HG03097 (cell line): Measurements from ENCODE around the gene DIP2C.
"Not testable (repeated sequence)": the region's sequence is repeated elsewhere in the genome, so short reads cannot be mapped to it uniquely, and the experiment has no call there.

Experiments
- ATAC-seq: cut with Tn5 transposase; IDR thresholded peaks from one replicate; pipeline ENCODE4 v1.9.1; 2021; ENCODE audit not compliant: unreplicated experiment, low FRiP score

Gene DIP2C

DNA sequence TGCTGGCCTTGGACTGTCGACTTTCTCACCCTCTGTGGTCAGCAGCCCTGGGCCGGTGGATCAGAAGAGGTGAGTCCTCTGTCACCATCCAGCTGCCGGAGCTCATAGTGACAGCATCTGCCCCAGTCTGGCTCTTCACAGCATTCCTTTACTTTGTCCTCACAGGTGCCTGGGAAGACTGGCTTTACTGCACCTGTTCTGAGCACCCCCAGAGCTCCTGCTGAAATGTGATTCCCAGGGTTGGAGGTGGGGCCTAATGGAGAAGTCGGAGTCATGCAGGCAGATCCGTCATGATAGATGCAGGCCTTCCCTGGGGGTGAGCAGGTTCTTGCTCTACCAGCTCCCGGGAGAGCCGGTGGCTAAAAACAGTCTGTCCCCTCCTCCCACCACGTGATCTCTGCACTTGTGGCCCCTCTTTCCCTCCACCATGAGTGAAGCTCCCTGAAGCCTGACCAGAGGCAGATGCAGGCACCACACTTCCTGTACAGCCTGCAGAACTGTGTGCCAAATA lies 382.7 kb downstream of the DIP2C start:
- ATAC-seq: no peak

DNA sequence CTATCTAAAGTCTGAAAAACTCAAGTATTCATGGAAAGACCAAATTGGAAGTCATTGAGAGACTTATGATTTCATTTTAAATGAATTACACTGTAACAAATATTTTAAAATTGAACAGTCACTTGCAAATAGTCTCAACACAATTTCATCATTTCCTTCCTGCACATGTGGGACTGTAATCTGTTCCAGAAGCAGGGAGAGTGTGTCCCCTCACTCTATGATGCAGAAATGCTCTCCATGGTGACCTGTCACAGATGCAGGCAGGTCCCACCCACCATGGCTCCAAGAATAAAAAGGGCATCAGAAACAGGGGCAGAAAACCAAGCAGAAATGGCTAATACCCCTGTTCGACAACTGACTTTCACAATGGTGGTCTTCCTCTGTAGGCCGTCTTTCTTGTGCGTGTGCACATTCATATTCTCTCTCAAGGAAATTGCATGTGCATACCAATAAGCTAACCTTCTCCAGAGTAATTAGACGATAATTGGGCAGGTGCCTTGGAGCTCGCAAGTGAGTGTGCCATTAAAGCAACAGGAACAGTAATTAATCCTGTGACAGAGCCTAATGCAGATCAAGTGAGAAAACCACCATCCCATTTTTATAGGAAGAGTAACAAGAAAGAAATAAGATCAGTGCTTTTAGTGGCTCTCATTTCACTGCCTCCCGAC lies 383.3 kb downstream of the DIP2C start:
- ATAC-seq: no peak

- ATAC-seq: no peak
Observed at GRCh38 chr10:305034-305433, 384.4 kb downstream of the DIP2C start.

- ATAC-seq: no peak
Observed at GRCh38 chr10:301536-301935, 387.9 kb downstream of the DIP2C start.

GRCh38 chr10:300580-300979 lies 388.9 kb downstream of the DIP2C start:
- ATAC-seq: not testable (repeated sequence)

DNA sequence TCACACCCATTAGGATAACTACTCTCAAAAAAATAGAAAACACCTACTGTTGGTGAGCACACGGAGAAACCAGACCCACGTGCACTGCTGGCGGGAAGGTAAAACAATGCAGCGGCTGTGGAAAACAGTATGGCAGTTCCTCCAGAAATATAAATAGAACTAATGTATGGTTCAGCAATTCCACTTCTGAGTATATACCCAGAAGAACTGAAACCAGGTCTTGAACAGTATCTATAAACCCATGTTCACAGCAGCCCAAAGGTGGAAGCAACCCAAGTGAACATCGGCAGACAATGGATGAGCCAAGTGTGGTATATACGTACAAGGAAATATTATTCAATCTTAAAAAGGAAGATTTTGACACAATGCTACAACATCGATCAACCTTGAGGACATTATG lies 389.5 kb downstream of the DIP2C start:
- ATAC-seq: no peak

GRCh38 chr10:299512-299911 lies 390.0 kb downstream of the DIP2C start:
- no peak for ATAC-seq

DNA sequence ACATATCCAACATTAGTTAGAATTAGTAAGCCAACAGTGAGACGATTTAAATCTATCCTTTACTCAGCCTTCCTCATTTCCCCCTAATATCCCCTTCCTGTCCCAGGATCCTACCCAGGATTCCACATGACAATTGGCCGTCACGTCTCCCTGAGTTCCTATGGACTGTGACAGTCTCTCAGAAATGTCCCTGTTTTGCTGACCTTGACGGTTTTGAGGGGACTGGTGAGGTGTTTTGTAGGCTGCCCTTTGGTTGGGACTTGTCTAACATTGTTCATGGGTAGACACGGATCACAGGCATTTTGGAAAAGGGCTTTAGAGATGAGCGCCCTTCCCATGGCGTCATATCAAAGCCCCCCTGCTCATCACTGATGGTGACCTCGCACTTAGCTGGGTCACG lies 391.4 kb downstream of the DIP2C start:
- ATAC-seq: no peak

DNA sequence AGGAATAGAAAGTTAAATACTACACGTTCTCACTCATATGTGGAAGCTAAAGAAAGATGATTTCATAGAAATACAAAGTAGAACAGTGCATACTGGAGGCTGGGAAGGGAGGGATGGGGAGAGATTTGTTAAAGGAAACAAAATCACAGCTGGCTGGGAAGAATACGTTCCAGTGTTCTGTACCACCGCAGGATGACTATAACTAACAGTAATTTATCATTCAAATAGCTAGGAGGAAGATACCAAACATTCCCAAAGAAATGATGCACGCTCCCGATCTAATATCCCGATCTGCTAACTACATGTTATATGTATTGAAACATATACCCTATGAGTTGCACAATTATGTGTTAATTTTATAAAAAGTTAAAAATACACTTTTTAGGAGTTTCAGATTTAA lies 391.9 kb downstream of the DIP2C start:
- no peak for ATAC-seq

DNA sequence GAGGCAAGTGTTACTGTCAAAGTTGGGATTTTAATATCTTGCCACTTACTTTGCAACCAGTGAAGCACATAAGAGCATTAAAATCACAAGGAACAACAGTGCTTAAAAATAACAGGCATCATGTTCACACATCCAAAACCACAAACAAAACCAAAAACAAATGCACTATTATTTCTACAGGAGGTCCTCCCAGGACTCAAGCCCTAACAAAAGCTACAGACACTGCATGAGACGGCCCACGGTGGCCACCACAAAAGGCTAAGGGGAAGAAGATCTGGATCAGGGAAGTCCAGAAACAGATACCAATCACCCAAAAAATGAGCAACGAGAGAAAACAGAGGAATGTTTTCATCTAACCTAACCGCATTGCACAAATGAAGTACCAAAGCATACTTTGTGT lies 395.8 kb downstream of the DIP2C start:
- ATAC-seq: no peak

GRCh38 chr10:290026-290725 lies 399.3 kb downstream of the DIP2C start:
- no peak for ATAC-seq

DNA sequence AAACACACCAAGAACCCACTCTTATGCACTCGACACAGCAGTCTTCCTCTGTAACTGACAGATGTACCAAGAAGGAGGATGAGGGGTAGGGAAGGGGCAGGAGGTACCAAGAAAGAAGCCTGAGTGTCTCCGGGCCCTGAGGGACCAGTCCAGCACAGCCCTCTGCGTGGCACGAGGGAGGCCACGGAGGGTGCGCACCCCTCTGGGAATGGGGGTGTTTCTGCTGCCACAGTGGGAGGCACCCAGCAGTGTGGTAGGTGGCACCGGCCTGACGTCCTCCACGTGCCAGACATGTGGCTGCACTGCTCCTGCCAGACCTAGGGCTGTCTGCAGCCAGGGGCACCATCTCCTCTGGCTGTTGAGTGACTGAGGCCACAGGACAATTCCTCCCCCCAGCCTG lies 399.9 kb downstream of the DIP2C start:
- no peak for ATAC-seq

DNA sequence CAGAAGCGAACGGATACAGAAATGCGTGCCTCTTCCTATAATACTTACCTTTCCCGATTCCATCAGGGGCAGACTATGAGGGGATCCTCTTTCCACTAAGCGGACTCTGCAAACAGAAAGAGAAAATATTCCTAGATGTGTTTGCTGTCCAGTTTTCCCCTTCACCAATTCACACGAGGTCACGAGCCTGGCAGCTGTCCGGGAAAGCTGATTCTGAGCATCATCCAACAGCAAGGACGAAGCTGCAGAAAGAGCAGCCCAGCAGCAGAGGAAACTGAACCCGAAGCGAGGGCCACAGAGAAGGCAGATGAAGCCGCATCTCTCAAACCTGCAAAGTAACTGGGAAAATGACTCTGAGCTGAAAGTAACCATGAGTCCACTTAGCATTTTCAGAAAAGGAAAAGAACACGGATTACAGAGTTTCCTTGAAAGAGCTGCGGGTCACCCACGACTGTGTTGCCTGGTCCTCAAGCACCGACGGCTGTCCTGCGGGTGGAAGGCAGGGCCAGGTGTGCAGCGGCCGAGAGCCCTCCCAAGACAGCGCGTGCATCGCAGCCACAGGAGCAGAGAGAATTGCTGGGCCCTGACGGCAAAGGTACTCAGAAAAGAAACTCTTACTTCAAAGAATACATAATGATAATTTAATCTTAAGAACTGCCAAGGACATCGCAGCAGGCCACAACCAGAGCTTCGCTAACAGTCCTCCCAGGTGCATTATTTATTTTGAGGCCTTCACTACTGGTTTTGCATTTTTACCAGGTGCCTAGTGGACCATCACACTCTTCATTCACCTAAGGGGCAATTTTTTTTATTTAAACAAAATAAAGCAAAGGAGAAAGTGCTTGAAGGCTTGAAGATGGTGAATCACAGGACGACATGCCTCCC lies 400.9 kb downstream of the DIP2C start:
- ATAC-seq: no peak

GRCh38 chr10:287814-288213 lies 401.7 kb downstream of the DIP2C start:
- ATAC-seq: no peak

- ATAC-seq: no peak
Observed at GRCh38 chr10:287026-287709, 402.3 kb downstream of the DIP2C start.

DNA sequence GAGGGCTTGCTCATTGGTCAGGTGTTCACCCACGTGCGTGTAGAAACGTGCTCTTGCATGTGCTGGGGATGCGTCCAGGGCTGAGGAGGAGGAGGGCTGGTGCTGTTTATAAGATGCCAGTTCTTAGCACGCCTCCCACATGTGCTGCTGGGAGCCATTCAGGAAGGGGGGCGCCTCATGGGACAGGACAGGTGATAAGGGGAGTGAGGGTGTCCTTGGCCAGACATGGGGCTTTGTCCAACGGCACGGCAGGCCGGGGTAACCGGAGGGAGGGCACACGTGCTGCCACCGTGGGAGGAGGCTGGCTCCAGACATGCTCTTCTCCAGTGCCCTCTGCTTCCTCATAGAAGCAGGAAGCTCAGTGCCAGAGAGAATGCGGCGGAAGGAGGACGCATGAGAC lies 404.3 kb downstream of the DIP2C start:
- ATAC-seq: no peak

GRCh38 chr10:283916-284356 lies 405.5 kb downstream of the DIP2C start:
- ATAC-seq: peak; percentile 60

DNA sequence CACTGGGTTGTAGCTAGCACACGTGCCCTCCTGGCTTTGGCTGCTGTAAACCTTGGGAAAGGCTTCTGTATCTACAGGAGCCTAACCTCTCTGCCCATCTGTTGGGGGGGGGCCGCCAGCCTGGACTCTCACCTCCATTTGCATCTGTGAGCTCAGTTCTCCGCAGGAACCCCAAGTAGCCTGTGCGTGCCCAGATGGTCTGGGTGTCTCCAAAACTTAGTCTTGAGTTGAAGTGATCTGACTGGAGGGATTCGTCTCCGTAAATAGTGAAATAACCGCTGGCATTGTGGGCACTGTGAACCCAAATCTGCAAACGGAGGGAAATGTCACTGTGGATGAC lies 406.4 kb downstream of the DIP2C start:
- ATAC-seq: no peak

DNA sequence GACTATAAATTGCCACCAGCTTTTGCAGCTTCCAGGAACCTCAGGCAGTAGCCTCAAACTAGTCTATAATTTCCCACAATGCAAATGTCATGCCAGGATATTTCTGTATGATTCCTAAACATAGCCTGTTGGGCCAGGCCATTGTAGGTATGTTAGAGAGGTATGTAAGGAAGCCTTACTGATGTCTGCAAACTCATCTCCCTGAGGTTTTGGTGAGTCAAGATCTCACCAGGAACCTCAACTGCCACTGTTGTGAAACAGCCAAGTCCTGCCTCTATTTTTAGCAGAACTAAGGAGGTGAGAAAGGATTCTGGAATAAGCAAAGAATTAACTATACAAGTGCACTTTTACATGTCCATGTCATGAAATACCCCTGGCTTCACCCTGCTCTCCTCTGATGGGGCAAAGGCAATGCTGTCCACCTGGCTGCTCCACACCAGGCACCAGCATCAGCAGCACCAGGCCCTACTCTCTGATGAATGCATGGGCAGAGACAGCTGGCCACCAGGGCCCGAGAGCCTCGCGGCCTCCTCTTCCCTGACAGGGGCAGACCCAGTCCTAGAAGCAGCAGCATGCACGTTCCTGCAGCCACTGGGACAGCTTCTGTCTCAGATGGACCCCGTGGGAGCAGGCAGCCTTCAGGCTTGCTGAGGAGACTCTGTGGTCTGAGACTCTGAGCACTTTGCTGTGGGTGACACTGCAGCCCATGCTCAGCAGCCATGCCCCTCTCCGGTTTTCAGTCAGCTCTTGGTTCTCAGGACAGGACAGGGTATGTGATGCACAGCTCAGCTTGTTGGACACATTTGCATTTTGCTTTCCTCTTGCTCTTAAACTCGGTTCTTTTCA lies 407.0 kb downstream of the DIP2C start:
- ATAC-seq: no peak

DNA sequence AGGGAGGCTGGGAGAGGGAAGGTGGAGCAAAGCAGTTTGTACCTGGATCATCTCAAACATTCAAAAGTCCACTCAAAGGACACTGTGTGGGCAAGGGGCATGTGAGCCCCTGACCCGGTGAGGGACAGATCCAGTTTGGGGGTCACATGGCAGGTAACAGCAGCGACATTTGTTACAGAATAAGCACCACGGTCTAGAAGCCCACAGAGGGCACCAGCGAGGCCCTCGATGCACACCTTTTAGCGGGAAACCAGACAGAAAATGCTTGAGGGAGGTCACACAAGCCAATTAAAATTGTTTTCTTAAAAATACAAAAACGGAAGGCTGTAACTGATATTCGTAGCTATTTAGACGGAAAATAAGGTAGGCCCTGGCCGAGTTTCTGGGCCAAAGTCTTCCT lies 409.8 kb downstream of the DIP2C start:
- ATAC-seq: no peak
